Cerebellar cortex (tissue), 1 donor: ENCODE measurements around the gene OR52N4.
"Not testable (repeated sequence)": the region's sequence is repeated elsewhere in the genome, so short reads cannot be mapped to it uniquely, and the experiment has no call there.

ENCODE experiments used
- DNase-seq: peaks from one replicate; pipeline ENCODE4 v3.0.0-alpha.2; 2015; ENCODE audit warnings: low spot score

The OR52N4 gene

DNA sequence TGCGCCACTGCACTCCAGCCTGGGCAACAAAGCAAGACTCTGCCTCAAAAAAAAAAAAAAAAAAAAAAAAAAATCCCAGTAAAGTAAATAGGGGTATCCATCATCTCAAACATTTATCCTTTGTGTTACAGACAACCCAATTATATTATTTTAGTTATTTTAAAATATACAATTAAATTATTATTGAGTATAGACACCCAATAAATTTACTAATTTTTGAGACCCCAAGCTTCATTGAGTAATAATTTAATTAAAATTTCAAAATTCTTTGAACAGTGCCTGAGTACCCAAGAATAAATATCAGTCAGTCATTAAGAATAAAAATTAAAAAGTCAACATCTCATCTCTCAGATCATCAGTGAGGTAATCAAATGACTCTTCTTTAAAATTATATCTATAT is at the start of gene OR52N4:
Gene OR52N4, plus strand, starts transcription at position 301 of the 400 bp plus-strand sequence. CDS start 498 bp downstream, outside the sequence.
- DNase-seq = no peak

DNA sequence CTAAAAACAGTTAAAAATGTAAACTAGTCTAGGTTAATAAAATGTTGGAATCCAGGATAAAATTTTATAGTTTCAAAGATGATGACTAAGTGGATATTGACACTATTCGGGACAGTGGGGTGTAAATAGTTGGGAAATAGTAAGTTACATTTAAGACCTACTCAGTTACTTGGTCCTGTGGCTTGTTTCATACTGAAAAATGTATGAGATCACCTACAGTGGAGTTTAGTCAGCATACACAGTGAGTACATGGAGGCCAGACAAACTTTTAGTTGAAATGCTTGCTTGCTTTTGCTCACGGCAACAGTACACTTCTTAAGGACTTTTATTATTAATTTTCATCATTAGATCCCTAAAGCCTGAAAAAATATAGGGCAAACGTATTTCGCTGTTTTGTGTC is 48.4 kb upstream of the OR52N4 start:
- no peak for DNase-seq

DNA sequence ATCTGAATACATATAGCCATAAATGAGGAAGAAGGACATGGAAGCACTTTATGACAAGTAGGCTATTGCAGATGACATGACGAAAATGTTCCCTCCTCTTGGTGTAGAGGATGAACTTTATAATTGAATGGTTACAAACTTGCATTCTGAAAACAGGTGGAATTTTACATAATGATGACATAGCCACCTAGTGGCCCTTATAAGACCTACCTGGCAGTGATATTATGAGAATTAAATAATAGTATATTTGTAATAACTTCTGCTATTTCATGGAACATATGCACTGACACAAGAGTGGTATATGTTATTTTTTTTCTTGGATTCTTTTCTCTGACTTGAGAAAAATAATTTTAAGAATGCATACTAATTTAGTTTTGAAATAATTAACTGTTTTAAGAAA is 41.5 kb upstream of the OR52N4 start:
- no peak for DNase-seq

DNA sequence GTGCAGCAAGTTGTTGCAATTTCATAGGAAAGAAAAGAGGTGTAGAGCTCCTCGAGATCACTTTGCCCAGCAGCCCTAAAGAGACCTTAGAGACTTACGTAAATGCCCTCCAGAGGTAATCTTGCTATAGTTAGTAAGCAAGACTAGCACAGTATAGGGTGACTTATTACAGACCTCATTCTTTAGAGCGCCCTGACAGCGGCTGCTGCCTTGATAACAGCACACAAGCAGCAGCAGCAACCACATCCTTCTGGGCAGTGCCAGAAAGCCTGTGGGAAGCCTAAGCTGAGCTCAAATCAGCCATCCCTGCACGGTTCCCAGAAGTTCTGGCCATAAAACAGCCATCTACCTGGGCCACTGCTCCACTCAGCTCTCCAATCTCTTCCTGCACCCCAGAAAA is 40.3 kb upstream of the OR52N4 start:
- DNase-seq = no peak

DNA sequence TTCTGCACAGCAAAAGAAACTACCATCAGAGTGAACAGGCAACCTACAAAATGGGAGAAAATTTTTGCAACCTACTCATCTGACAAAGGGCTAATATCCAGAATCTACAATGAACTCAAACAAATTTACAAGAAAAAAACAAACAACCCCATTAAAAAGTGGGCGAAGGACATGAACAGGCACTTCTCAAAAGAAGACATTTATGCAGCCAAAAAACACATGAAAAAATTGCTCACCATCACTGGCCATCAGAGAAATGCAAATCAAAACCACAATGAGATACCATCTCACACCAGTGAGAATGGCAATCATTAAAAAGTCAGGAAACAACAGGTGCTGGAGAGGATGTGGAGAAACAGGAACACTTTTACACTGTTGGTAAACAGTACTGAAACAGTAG is 37.5 kb upstream of the OR52N4 start:
- DNase-seq = not testable (repeated sequence)

- DNase-seq = no peak
Observed at GRCh38 chr11:5719703-5720495, 34.1 kb upstream of the OR52N4 start.

DNA sequence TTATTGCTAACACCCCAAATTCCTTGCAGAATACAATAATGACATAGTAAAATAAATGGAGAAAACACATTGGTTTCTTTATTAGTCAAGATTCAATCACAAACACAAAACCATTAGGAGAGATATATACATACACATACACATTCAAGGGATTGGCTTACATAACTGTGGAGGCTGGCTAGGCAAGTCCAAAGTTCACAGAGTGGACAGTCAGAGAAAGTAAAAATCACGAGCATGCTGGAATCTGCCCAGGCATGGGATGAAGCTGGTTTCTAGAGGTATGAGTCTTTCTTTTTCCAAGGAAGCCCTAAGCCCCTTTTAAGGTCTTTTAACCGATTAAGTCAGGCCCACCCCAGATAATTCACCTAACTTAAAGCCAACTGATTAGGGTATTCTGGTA is 31.4 kb upstream of the OR52N4 start:
- no peak for DNase-seq

DNA sequence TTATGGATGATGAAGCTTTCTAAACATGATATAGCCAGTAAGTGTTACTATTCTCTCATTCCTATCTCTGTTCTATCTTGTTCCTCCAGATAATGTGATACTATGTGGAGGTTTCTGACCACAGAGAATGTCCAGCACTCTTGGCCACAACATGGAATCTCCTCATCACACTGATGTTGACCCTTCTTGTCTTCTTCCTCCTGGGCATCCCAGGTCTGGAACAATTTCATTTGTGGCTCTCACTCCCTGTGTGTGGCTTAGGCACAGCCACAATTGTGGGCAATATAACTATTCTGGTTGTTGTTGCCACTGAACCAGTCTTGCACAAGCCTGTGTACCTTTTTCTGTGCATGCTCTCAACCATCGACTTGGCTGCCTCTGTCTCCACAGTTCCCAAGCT is 27.7 kb upstream of the OR52N4 start:
- no peak for DNase-seq

GRCh38 chr11:5727691-5728090 is 26.4 kb upstream of the OR52N4 start:
- no peak for DNase-seq

- no peak for DNase-seq
Observed at GRCh38 chr11:5736396-5736795, 17.6 kb upstream of the OR52N4 start, which contains the start of gene OR56B1. OR56B1 (plus strand) TSS chr11:5736448; CDS start chr11:5736517, 69 bp downstream.

GRCh38 chr11:5737091-5737490 is 17.0 kb upstream of the OR52N4 start:
- DNase-seq = no peak

DNA sequence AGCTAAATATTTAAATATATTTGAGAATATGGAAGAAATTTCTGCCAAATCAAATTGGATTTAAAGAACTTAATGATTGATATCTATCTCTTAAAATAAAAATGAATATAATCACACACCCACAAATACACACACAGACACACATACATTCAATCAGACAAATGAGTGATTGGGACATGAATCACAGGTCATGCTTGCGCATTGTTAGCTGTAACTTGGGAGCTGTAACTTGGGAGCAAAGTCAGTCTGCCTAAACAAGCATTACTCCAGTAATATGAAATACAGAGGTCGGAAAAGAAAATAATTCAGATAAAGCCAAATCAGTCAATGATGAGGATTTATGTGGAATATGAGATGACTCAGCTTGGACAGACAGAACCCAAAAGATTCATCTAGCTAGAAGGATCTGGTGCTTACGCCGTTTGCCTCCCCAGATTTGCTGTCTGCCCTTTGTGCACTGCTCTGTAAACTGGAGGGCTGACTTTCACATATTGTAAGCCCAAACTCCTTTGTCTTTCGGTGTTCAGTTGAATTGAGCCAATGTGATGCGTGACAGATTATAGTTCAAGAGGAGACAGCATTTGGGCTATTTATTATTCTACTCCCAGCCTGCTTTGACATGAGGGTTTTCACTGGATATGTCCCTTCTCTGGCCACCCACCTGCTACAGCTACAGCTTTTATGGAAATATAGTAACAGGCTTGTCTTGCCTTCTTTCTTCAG is 16.2 kb upstream of the OR52N4 start:
- no peak for DNase-seq

DNA sequence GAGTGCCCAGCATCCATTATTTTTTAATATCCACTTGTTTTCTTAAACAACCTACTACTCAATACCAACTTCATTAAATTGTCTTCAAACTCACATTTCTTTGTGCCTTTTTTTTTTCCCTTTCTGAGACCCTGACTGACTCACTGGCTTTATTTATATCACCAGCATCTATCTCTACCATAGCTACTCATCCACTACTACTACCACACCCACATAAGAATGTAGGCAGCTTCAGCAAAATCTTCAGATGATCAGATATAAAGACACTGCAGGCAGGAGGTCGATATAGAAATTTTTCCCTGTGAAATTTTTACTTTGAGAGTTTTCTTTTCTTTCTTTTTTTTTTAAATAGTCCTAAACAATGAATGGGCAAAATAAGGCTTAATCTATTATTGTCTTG is 15.6 kb upstream of the OR52N4 start:
- no peak for DNase-seq

- no peak for DNase-seq
Observed at GRCh38 chr11:5746614-5747013, 7.4 kb upstream of the OR52N4 start.

GRCh38 chr11:5749836-5750235 is 4.2 kb upstream of the OR52N4 start:
- no peak for DNase-seq

- DNase-seq = no peak
Observed at GRCh38 chr11:5767056-5767455, 13.0 kb downstream of the OR52N4 start.

DNA sequence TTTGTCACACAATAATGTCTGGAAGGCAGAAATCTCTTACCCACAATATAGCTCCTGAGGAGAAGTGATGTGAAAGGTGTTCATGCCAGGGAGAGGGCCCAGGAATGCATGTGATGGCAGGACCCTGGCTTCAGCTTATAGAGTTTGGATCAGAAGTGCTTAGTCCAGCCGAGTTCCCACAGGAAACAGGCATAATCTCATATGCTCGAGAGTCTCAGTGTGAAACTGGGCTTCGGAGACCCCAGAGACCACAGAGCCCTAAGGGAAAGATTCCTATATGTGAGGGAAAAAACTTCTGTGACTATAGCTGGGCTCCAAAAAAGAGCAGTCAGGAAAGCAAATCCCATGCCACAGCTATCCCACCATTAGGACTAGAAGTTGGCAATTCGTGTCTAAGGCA is 29.2 kb downstream of the OR52N4 start, which contains the start of gene OR52N5:
Gene OR52N5, minus strand, starts transcription at position 101 of the 400 bp plus-strand sequence. CDS start 4,721 bp downstream, outside the sequence.
- no peak for DNase-seq

GRCh38 chr11:5791165-5791564 is 37.1 kb downstream of the OR52N4 start, which contains the start of gene OR52N1:
OR52N1 (minus strand) TSS chr11:5791265; CDS start chr11:5788816, 2,449 bp downstream.
- no peak for DNase-seq

- no peak for DNase-seq
Observed at GRCh38 chr11:5796541-5796940, 42.5 kb downstream of the OR52N4 start.

- DNase-seq = no peak
Observed at GRCh38 chr11:5803982-5804381, 49.9 kb downstream of the OR52N4 start.
